SK-N-SH (cell line): ENCODE data around the gene MAD2L2. TPM values are rescaled to one million over a fixed set of nuclear protein-coding genes. Genes with fewer than 3 reads are reported as not detected.

Experiments
- CTCF ChIA-PET: fragments of 300-600, 350-600 bp; formaldehyde crosslinking; extraction: SDS; loops from one replicate; lab custom pipeline; 2021; lab: Yijun Ruan, JAX
- POLR2A ChIA-PET: fragments of 350-600 bp; sonication (Branson Sonifier 250); formaldehyde crosslinking; extraction: SDS; loops from one replicate; lab custom pipeline; 2020; ENCODE audit warnings: antibody characterized with exemption, inconsistent platforms; lab: Yijun Ruan, JAX
- DNase-seq: peaks from one replicate; pipeline ENCODE4 v3.0.0; 2012
- H2AFZ ChIP-seq: fragments of 200-600 bp; sonication (generic); 2 replicates; pipeline ENCODE4 v1.8.1; 2016; ENCODE audit warnings: antibody characterized with exemption, mild to moderate bottlenecking, low read depth
- H3F3A ChIP-seq: fragments of 200-600 bp; sonication (generic); replicated peaks from 2 replicates; pipeline ENCODE3; 2016; ENCODE audit warnings: antibody characterized with exemption, mild to moderate bottlenecking; ENCODE audit not compliant: insufficient read depth
- H3K27ac ChIP-seq, 2 experiments: fragments of 200-500 bp in 1 of 2; fragments of 200-600 bp in 1 of 2; sonication (Bioruptor generic) in 1 of 2; sonication (generic), shearing (Covaris generic) in 1 of 2; 2 replicates each; pipeline versions ENCODE4 v1.5.1 to v1.6.1; 2014 to 2016; ENCODE audit warnings: low read depth in 2 of 2, inconsistent platforms in 1 of 2, low read length in 1 of 2, mild to moderate bottlenecking in 1 of 2, mixed read lengths in 1 of 2
- H3K27me3 ChIP-seq: fragments of 200-600 bp; sonication (generic), shearing (Covaris generic); 2 replicates; pipeline ENCODE4 v1.6.1; 2016; ENCODE audit warnings: mixed run types; ENCODE audit not compliant: insufficient read depth
- H3K36me3 ChIP-seq, 2 experiments: fragments of 200-500 bp in 1 of 2; fragments of 200-600 bp in 1 of 2; sonication (Bioruptor generic) in 1 of 2; sonication (generic) in 1 of 2; replicated peaks in 1 of 2; 2 replicates each; pipeline versions ENCODE3 to v1.5.1; 2014 to 2016; ENCODE audit warnings: low read length in 1 of 2, mild to moderate bottlenecking in 1 of 2; ENCODE audit not compliant: insufficient read depth in 2 of 2, control insufficient read depth in 1 of 2
- H3K4me1 ChIP-seq, 2 experiments: fragments of 200-500 bp in 1 of 2; fragments of 200-600 bp in 1 of 2; sonication (Bioruptor generic) in 1 of 2; sonication (generic), shearing (Covaris generic) in 1 of 2; 2 replicates each; pipeline versions ENCODE4 v1.5.1 to v1.6.1; 2014 to 2016; ENCODE audit warnings: low read depth in 1 of 2, low read length in 1 of 2, mixed run types in 1 of 2; ENCODE audit not compliant: insufficient read depth in 2 of 2, control insufficient read depth in 1 of 2
- H3K4me2 ChIP-seq: fragments of 200-600 bp; sonication (generic), shearing (Covaris generic); 2 replicates; pipeline ENCODE4 v1.6.1; 2017; ENCODE audit warnings: mixed run types
- H3K4me3 ChIP-seq, 2 experiments: fragments of 200-500 bp in 1 of 2; fragments of 200-600 bp in 1 of 2; sonication (Bioruptor generic) in 1 of 2; sonication (generic), shearing (Covaris generic) in 1 of 2; 2 replicates each; pipeline versions ENCODE4 v1.5.1 to v1.8.1; 2014 to 2016; ENCODE audit warnings: low read depth in 2 of 2, inconsistent platforms in 1 of 2, low read length in 1 of 2, mild to moderate bottlenecking in 1 of 2, mixed read lengths in 1 of 2, moderate library complexity in 1 of 2
- H3K79me2 ChIP-seq: fragments of 200-600 bp; sonication (generic); 2 replicates; pipeline ENCODE4 v1.8.1; 2017; ENCODE audit warnings: mild to moderate bottlenecking; ENCODE audit not compliant: insufficient read depth
- H3K9ac ChIP-seq: fragments of 200-600 bp; sonication (generic); 2 replicates; pipeline ENCODE4 v1.6.1; 2017; ENCODE audit warnings: mixed run types
- H3K9me2 ChIP-seq: fragments of 200-600 bp; sonication (generic); 2 replicates; pipeline ENCODE4 v1.6.1; 2017; ENCODE audit warnings: mixed run types
- H3K9me3 ChIP-seq: fragments of 200-600 bp; sonication (generic); 2 replicates; pipeline ENCODE4 v1.6.1; 2017; ENCODE audit warnings: mixed run types, mild to moderate bottlenecking, moderate library complexity
- H4K20me1 ChIP-seq: fragments of 200-600 bp; sonication (generic); 2 replicates; pipeline ENCODE4 v1.6.1; 2017; ENCODE audit warnings: mild to moderate bottlenecking, mixed run types; ENCODE audit not compliant: insufficient read depth
- CHD2 ChIP-seq: fragments of 150-350 bp; IDR thresholded peaks from 2 replicates; pipeline ENCODE4 v1.6.1; 2018; ENCODE audit warnings: low read length; ENCODE audit not compliant: partially characterized antibody
- ELF1 ChIP-seq: IDR thresholded peaks from 2 replicates; pipeline ENCODE4 v1.4.0; 2012
- EP300 ChIP-seq, 2 experiments: IDR thresholded peaks; 2 replicates each; pipeline versions ENCODE4 v1.4.0 to v1.6.1; 2012; ENCODE audit warnings: borderline replicate concordance in 1 of 2, low read depth in 1 of 2, low read length in 1 of 2
- EZH2phosphoT487 ChIP-seq: fragments of 200-600 bp; sonication (generic); IDR thresholded peaks from 2 replicates; pipeline ENCODE4 v1.6.1; 2017; ENCODE audit warnings: low read depth, mixed run types, mild to moderate bottlenecking, antibody characterized with exemption, moderate library complexity, borderline replicate concordance
- FOXM1 ChIP-seq: IDR thresholded peaks from 2 replicates; pipeline ENCODE4 v1.4.0; 2012; ENCODE audit warnings: low read depth, mild to moderate bottlenecking
- GATA2 ChIP-seq: sonication (generic); formaldehyde crosslinking; IDR thresholded peaks from 2 replicates; pipeline ENCODE4 v1.5.0; 2020; ENCODE audit warnings: mild to moderate bottlenecking, missing genetic modification reagents
- MXI1 ChIP-seq: IDR thresholded peaks from 2 replicates; pipeline ENCODE4 v1.6.1; 2012; ENCODE audit warnings: mild to moderate bottlenecking, low read depth, low read length, improper control_type of control experiment
- POLR2AphosphoS5 ChIP-seq: IDR thresholded peaks from 2 replicates; pipeline ENCODE4 v1.6.1; 2012; ENCODE audit warnings: low read depth, low read length
- RAD21 ChIP-seq: IDR thresholded peaks from 2 replicates; pipeline ENCODE4 v1.6.1; 2012; ENCODE audit warnings: mild to moderate bottlenecking, low read length
- RCOR1 ChIP-seq: fragments of 150-350 bp; IDR thresholded peaks from 2 replicates; pipeline ENCODE4 v1.6.1; 2017; ENCODE audit warnings: antibody characterized with exemption, low read length
- RFX5 ChIP-seq: IDR thresholded peaks from 2 replicates; pipeline ENCODE4 v1.6.1; 2012; ENCODE audit warnings: mild to moderate bottlenecking, improper control_type of control experiment, low read length
- SIN3A ChIP-seq: IDR thresholded peaks from 2 replicates; pipeline ENCODE4 v1.6.1; 2012; ENCODE audit warnings: low read depth, mild to moderate bottlenecking, low read length, moderate library complexity, borderline replicate concordance
- SMC3 ChIP-seq: IDR thresholded peaks from 2 replicates; pipeline ENCODE4 v1.6.1; 2012; ENCODE audit warnings: low read depth, low read length, improper control_type of control experiment
- TAF1 ChIP-seq: IDR thresholded peaks from 2 replicates; pipeline ENCODE4 v1.6.1; 2012; ENCODE audit warnings: low read depth, mild to moderate bottlenecking, low read length, moderate library complexity, borderline replicate concordance
- TCF12 ChIP-seq: IDR thresholded peaks from 2 replicates; pipeline ENCODE4 v1.4.0; 2012
- TEAD4 ChIP-seq: IDR thresholded peaks from 2 replicates; pipeline ENCODE4 v1.4.0; 2012; ENCODE audit warnings: mild to moderate bottlenecking, borderline replicate concordance; ENCODE audit not compliant: insufficient read depth
- WGBS: methylation state at CpG from one replicate; pipeline ENCODE4 v1.1.6; 2017; ENCODE audit warnings: low lambda C conversion rate; 5-methylcytosine and 5-hydroxymethylcytosine counted together
- polyA plus RNA-seq, 3 experiments: library from polyadenylated mRNA; depleted of rRNA; stranded (reverse); fragments of >200 nt; gene quantifications; 2 replicates each; pipeline ENCODE4 v1.2.3, GENCODE V29; 2012
- TF ChIP-seq, protein P1 (sequence below): IDR thresholded peaks from 2 replicates; pipeline ENCODE4 v1.6.1; 2012; ENCODE audit warnings: mild to moderate bottlenecking, low read depth, low read length, moderate library complexity
- TF ChIP-seq, protein P2 (sequence below): IDR thresholded peaks from 2 replicates; pipeline ENCODE4 v1.4.0; 2012; ENCODE audit warnings: low read depth
- TF ChIP-seq, protein P3 (sequence below): IDR thresholded peaks from 2 replicates; pipeline ENCODE4 v1.4.0; 2012; ENCODE audit warnings: low read depth, borderline replicate concordance
- TF ChIP-seq, protein P4 (sequence below): fragments of 150-350 bp; IDR thresholded peaks from 2 replicates; pipeline ENCODE4 v1.6.1; 2017; ENCODE audit warnings: antibody characterized with exemption, low read length, low read depth, borderline replicate concordance
- TF ChIP-seq, protein P5 (sequence below): fragments of 200-600 bp; sonication (generic); IDR thresholded peaks from 2 replicates; pipeline ENCODE4 v1.6.1; 2017; ENCODE audit warnings: antibody characterized with exemption, mild to moderate bottlenecking, moderate library complexity

The MAD2L2 gene
- polyA plus RNA-seq, 1 of the 3 experiments (the other 2 are of a cell fraction): 94.0 TPM

DNA sequence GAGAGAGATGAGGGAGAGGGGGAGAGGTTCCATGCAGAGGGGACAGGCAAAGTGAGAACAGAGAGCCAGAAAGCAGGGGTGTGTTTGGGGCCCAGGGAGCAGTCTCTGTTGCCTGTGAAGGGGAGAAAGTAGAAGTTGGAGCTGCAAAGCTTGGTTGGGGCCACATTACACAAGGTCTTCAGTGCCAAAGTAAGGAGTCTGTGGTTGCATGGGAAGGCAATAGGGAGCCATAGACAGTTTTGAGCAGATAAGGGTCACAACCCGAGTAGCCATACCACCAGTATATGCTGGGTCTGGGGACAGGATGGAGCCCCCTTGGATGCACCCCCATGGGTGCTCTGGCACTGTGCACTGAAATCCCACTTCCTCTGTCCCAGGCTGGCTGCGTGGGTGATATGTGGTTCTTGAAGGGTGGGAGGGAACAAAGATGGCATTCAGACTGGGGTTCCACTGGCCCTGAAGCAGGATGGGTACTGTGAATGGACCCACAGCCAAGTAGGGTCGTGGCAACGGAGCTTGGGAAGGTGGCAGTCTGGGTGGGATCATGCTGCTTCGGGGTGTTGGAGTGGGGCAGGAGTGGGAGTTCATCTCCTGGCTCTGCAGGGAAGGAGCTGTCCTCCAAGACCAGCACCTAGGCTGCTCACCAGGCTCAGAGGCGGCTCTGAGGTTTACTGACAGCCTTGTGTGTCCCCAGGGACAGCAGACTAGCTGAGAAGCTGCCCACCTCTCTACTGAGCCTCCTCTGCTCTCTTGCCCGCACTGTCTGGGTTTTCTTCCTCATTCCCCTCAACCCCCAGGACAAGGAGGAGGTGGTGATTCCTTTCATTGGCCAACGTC, 22.6 kb upstream of the MAD2L2 start (continued):
- TF ChIP-seq ELF1: no peak
- TF ChIP-seq RFX5: no peak
- TF ChIP-seq, protein P1, sequence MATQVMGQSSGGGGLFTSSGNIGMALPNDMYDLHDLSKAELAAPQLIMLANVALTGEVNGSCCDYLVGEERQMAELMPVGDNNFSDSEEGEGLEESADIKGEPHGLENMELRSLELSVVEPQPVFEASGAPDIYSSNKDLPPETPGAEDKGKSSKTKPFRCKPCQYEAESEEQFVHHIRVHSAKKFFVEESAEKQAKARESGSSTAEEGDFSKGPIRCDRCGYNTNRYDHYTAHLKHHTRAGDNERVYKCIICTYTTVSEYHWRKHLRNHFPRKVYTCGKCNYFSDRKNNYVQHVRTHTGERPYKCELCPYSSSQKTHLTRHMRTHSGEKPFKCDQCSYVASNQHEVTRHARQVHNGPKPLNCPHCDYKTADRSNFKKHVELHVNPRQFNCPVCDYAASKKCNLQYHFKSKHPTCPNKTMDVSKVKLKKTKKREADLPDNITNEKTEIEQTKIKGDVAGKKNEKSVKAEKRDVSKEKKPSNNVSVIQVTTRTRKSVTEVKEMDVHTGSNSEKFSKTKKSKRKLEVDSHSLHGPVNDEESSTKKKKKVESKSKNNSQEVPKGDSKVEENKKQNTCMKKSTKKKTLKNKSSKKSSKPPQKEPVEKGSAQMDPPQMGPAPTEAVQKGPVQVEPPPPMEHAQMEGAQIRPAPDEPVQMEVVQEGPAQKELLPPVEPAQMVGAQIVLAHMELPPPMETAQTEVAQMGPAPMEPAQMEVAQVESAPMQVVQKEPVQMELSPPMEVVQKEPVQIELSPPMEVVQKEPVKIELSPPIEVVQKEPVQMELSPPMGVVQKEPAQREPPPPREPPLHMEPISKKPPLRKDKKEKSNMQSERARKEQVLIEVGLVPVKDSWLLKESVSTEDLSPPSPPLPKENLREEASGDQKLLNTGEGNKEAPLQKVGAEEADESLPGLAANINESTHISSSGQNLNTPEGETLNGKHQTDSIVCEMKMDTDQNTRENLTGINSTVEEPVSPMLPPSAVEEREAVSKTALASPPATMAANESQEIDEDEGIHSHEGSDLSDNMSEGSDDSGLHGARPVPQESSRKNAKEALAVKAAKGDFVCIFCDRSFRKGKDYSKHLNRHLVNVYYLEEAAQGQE: no peak
- no peak for TF ChIP-seq TEAD4
- TF ChIP-seq, protein P2, sequence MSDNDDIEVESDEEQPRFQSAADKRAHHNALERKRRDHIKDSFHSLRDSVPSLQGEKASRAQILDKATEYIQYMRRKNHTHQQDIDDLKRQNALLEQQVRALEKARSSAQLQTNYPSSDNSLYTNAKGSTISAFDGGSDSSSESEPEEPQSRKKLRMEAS: no peak
- TF ChIP-seq GATA2 (CRISPR knock-in tag): no peak

DNA sequence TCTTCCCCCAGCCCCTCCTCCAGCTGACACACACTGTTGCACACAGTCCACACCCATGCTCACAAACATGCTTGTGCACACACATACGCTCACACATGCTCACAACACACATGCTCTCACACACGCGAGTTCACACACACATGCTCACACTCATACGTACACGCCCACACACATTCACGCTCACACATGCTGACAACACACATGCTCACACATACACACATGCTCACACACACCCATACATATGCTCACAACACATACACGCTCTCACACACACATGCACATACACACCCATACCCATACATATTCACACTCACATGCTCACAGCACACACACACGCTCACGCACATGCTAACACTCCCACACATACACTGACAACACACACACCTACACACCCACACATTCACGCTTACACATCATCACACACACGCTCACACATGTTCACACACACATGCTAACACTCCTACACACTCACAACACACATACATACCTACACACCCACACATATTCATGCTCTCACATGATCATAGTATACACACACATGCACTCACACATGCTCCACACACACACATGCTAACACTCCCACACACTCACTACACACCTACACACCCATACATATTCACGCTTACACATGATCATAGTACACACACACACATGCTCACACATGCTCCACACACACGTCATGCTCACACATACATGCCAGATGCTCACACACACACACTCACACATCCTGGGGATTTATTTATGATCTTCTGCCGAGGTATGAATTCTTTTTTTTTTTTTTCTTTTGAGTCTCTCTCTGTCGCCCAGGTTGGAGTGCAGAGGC, 21.2 kb upstream of the MAD2L2 start:
- ChIA-PET POLR2A (interaction anchor here (1.0 kb wide), 1 partner anchor 38 kb away, joined by 3 read pairs; the partner anchor contains the start of gene FBXO6), CTCF (interaction anchor here (1.4 to 3.9 kb wide), 3 partner anchors 17 to 38 kb away, joined by 6 to 16 read pairs (median 16); partner anchors contain the start of gene FBXO6)
- no peaks in the 10 kb centered on the region for H3K79me2 ChIP-seq

More for the DNA sequence above, 21.2 kb upstream of the MAD2L2 start:
- H3K4me2 ChIP-seq: 0 out of 2 replicates have a peak overlapping the region, but pooled peaks have one; percentile 56
- no peaks in the 10 kb centered on the region for H4K20me1 ChIP-seq
- no peak for DNase-seq
- H3K9ac ChIP-seq: no peak overlapping the region
- no peaks in the 10 kb centered on the region for H3K36me3 ChIP-seq
- no peaks in the 10 kb centered on the region; the same call in 1 of the 2 replicates for H3K27me3 ChIP-seq
- no peak overlapping the region for H3K27ac ChIP-seq
- H3K9me2 ChIP-seq: no peaks in the 10 kb centered on the region
- peaks cover 0 to 9% of the 10 kb centered on the region in 2 experiments; a peak in 1 of 4 replicates for H3K4me1 ChIP-seq
- TF ChIP-seq FOXM1 (no peak), RAD21 (no peak), GATA2 (CRISPR knock-in tag) (no peak), RCOR1 (no peak), MXI1 (no peak), EP300 (IDR thresholded peaks at IDR 0.05; ENCODE audit: borderline replicate concordance in 1 of 2, low read depth in 1 of 2, low read length in 1 of 2) (no peak), CHD2 (no peak), TCF12 (no peak), RFX5 (no peak), SIN3A (no peak), SMC3 (no peak), POLR2AphosphoS5 (no peak), TAF1 (no peak), EZH2phosphoT487 (no peak)
- TF ChIP-seq, protein P3, sequence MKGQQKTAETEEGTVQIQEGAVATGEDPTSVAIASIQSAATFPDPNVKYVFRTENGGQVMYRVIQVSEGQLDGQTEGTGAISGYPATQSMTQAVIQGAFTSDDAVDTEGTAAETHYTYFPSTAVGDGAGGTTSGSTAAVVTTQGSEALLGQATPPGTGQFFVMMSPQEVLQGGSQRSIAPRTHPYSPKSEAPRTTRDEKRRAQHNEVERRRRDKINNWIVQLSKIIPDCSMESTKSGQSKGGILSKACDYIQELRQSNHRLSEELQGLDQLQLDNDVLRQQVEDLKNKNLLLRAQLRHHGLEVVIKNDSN: no peak
- TF ChIP-seq, protein P4, sequence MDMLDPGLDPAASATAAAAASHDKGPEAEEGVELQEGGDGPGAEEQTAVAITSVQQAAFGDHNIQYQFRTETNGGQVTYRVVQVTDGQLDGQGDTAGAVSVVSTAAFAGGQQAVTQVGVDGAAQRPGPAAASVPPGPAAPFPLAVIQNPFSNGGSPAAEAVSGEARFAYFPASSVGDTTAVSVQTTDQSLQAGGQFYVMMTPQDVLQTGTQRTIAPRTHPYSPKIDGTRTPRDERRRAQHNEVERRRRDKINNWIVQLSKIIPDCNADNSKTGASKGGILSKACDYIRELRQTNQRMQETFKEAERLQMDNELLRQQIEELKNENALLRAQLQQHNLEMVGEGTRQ: no peak
- TF ChIP-seq, protein P5, sequence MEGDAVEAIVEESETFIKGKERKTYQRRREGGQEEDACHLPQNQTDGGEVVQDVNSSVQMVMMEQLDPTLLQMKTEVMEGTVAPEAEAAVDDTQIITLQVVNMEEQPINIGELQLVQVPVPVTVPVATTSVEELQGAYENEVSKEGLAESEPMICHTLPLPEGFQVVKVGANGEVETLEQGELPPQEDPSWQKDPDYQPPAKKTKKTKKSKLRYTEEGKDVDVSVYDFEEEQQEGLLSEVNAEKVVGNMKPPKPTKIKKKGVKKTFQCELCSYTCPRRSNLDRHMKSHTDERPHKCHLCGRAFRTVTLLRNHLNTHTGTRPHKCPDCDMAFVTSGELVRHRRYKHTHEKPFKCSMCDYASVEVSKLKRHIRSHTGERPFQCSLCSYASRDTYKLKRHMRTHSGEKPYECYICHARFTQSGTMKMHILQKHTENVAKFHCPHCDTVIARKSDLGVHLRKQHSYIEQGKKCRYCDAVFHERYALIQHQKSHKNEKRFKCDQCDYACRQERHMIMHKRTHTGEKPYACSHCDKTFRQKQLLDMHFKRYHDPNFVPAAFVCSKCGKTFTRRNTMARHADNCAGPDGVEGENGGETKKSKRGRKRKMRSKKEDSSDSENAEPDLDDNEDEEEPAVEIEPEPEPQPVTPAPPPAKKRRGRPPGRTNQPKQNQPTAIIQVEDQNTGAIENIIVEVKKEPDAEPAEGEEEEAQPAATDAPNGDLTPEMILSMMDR: no peak
- WGBS: 76% methylated on average over 15 of the region's 15 CpGs
- no peak overlapping the region for H2AFZ ChIP-seq
- no peaks in the 10 kb centered on the region for H3K9me3 ChIP-seq
- H3F3A ChIP-seq: no peaks in the 10 kb centered on the region
- H3K4me3 ChIP-seq: no peak overlapping the region
